ENCODE measurements around the gene INTS15.

INTS15 gene

GRCh38 chr7:6643915-6644625 is 54.2 kb downstream of the INTS15 start:
- DNase-seq = no peak

GRCh38 chr7:6644728-6645127 is 54.9 kb downstream of the INTS15 start:
- no peak for DNase-seq

GRCh38 chr7:6646465-6646864 is 56.6 kb downstream of the INTS15 start:
- DNase-seq = no peak

- no peak for DNase-seq
These were observed 57.3 kb downstream of the INTS15 start for GRCh38 chr7:6647080-6647479.

GRCh38 chr7:6647541-6647940 is 57.7 kb downstream of the INTS15 start:
- DNase-seq = no peak

- no peak for DNase-seq
These were observed 58.4 kb downstream of the INTS15 start for GRCh38 chr7:6648066-6648814.

GRCh38 chr7:6648815-6649104 is 58.9 kb downstream of the INTS15 start:
- DNase-seq = no peak

- no peak for DNase-seq
These were observed 59.6 kb downstream of the INTS15 start for GRCh38 chr7:6649241-6649961.

- no peak for DNase-seq
These were observed 60.3 kb downstream of the INTS15 start for GRCh38 chr7:6650086-6650485.

- no peak for DNase-seq
These were observed 60.7 kb downstream of the INTS15 start for GRCh38 chr7:6650521-6651011.

GRCh38 chr7:6651851-6652445 is 62.1 kb downstream of the INTS15 start:
- DNase-seq = no peak

GRCh38 chr7:6652446-6653011 is 62.7 kb downstream of the INTS15 start:
- DNase-seq = no peak

GRCh38 chr7:6653071-6654003 is 63.5 kb downstream of the INTS15 start:
- DNase-seq = no peak

- DNase-seq = no peak
These were observed 64.5 kb downstream of the INTS15 start for GRCh38 chr7:6654113-6654841.

GRCh38 chr7:6654842-6655610 is 65.2 kb downstream of the INTS15 start:
- no peak for DNase-seq

- DNase-seq = no peak
These were observed 66.0 kb downstream of the INTS15 start for GRCh38 chr7:6655636-6656385.

GRCh38 chr7:6656413-6656812 is 66.6 kb downstream of the INTS15 start:
- no peak for DNase-seq

Data from NCI-H187 treated with DMSO at 0.1 percent for 48 hours (cell line).